A549 (cell line): ENCODE measurements around the gene SULT1A1. TPM values are rescaled to one million over a fixed set of nuclear protein-coding genes. Genes with fewer than 3 reads are reported as not detected.

Experiments used
- ATAC-seq, 2 experiments: fragments of 200-7000 bp in 1 of 2; fragments of >200 bp in 1 of 2; cut with Nextera tagmentation in 1 of 2; cut with Tn5 transposase in 1 of 2; 3 replicates each; pipeline versions ENCODE4 v1.8.0 to v1.9.1; 2018 to 2020; ENCODE audit warnings: mild to moderate bottlenecking in 1 of 2, moderate library complexity in 1 of 2
- CTCF ChIA-PET: fragments of 300-600 bp; sonication (Branson Sonifier 250); formaldehyde crosslinking; extraction: SDS; loops from one replicate; lab custom pipeline; 2021; ENCODE audit warnings: antibody characterized with exemption, inconsistent platforms; lab: Yijun Ruan, JAX
- POLR2A ChIA-PET: fragments of 350-600 bp; formaldehyde crosslinking; extraction: SDS; loops from one replicate; lab custom pipeline; 2021; ENCODE audit warnings: antibody characterized with exemption, inconsistent platforms; lab: Yijun Ruan, JAX
- DNase-seq, 2 experiments: peaks; one replicate each; pipeline versions ENCODE4 v3.0.0 to v3.0.0-alpha.2; 2011 to 2016; ENCODE audit warnings: low read depth in 1 of 2, low spot score in 1 of 2
- FAIRE-seq: peaks from 2 replicates; lab custom pipeline; 2011; peaks lifted over from hg19 to GRCh38; lab: Jason Lieb, UNC
- H3K27ac ChIP-seq, 2 experiments: fragments of >200 bp; sonication (Bioruptor Twin); formaldehyde crosslinking; 3 replicates each; pipeline ENCODE4 v1.5.1; 2016 to 2017
- H3K4me1 ChIP-seq: fragments of >200 bp; sonication (Bioruptor Twin); formaldehyde crosslinking; 3 replicates; pipeline ENCODE4 v1.6.1; 2016
- H3K4me2 ChIP-seq: fragments of >200 bp; sonication (Bioruptor Twin); formaldehyde crosslinking; 3 replicates; pipeline ENCODE4 v1.6.1; 2016
- H3K4me3 ChIP-seq: fragments of >200 bp; sonication (Bioruptor Twin); formaldehyde crosslinking; 3 replicates; pipeline ENCODE4 v1.5.1; 2016
- H3K9me3 ChIP-seq: fragments of >200 bp; sonication (Bioruptor Twin); formaldehyde crosslinking; 3 replicates; pipeline ENCODE4 v1.6.1; 2016
- CEBPB ChIP-seq, 2 experiments: fragments of >200 bp in 1 of 2; sonication (Bioruptor Twin) in 1 of 2; formaldehyde crosslinking in 1 of 2; IDR thresholded peaks; 2 replicates each; pipeline ENCODE4 v1.6.1; 2012 to 2016
- CHD2 ChIP-seq: fragments of 150-350 bp; IDR thresholded peaks from 2 replicates; pipeline ENCODE4 v1.6.1; 2014; ENCODE audit warnings: low read length; ENCODE audit not compliant: partially characterized antibody
- CTCF ChIP-seq: fragments of >200 bp; sonication (Bioruptor Twin); formaldehyde crosslinking; IDR thresholded peaks from 3 replicates; pipeline ENCODE4 v1.5.1; 2016
- E2F6 ChIP-seq: IDR thresholded peaks from 2 replicates; pipeline ENCODE4 v1.6.1; 2012; ENCODE audit warnings: low read depth, borderline replicate concordance
- ELK1 ChIP-seq: fragments of 150-350 bp; IDR thresholded peaks from 2 replicates; pipeline ENCODE4 v1.6.1; 2014; ENCODE audit warnings: low read depth, mild to moderate bottlenecking, low read length
- FOSL2 ChIP-seq, 2 experiments: fragments of 450-650 bp in 1 of 2; fragments of >200 bp in 1 of 2; sonication (Bioruptor Twin) in 1 of 2; formaldehyde crosslinking; IDR thresholded peaks; 2 replicates each; pipeline versions ENCODE4 v1.5.0 to v1.6.1; 2016 to 2020; ENCODE audit warnings: mild to moderate bottlenecking in 1 of 2, moderate library complexity in 1 of 2
- FOXS1 ChIP-seq: fragments of 250-450 bp; sonication (Bioruptor Pico); IDR thresholded peaks from 2 replicates; pipeline ENCODE4 v1.5.0; 2020; ENCODE audit warnings: mild to moderate bottlenecking, moderate library complexity
- HEYL ChIP-seq: fragments of 250-450 bp; sonication (Bioruptor Pico); IDR thresholded peaks from 2 replicates; pipeline ENCODE4 v1.8.0; 2021; ENCODE audit warnings: mild to moderate bottlenecking, moderate library complexity
- HOXB13 ChIP-seq: fragments of 250-450 bp; sonication (Bioruptor Pico); IDR thresholded peaks from 2 replicates; pipeline ENCODE4 v1.5.0; 2020; ENCODE audit warnings: low read depth, mild to moderate bottlenecking, moderate library complexity
- HOXB5 ChIP-seq: fragments of 250-450 bp; sonication (Bioruptor Pico); IDR thresholded peaks from 2 replicates; pipeline ENCODE4 v1.5.0; 2020; ENCODE audit warnings: mild to moderate bottlenecking, moderate library complexity
- JUN ChIP-seq, 2 experiments: fragments of >200 bp; sonication (Bioruptor Twin); formaldehyde crosslinking; IDR thresholded peaks; 2 replicates in 1 of 2; 3 replicates in 1 of 2; pipeline ENCODE4 v1.6.1; 2016 to 2017
- JUNB ChIP-seq: fragments of >200 bp; sonication (Bioruptor Twin); formaldehyde crosslinking; IDR thresholded peaks from 2 replicates; pipeline ENCODE4 v1.6.1; 2016
- MYC ChIP-seq: IDR thresholded peaks from 2 replicates; pipeline ENCODE4 v1.6.1; 2012; ENCODE audit warnings: mild to moderate bottlenecking, inconsistent platforms, low read length, improper control_type of control experiment, borderline replicate concordance
- NPAS2 ChIP-seq: fragments of 250-450 bp; sonication (Bioruptor Pico); IDR thresholded peaks from 2 replicates; pipeline ENCODE4 v1.8.0; 2022; ENCODE audit warnings: mild to moderate bottlenecking, moderate library complexity, borderline replicate concordance
- PHF8 ChIP-seq: fragments of 200-600 bp; sonication (generic); IDR thresholded peaks from 2 replicates; pipeline ENCODE4 v1.6.1; 2016; ENCODE audit warnings: low read depth, mild to moderate bottlenecking, antibody characterized with exemption, moderate library complexity, borderline replicate concordance
- RCOR1 ChIP-seq: fragments of 150-350 bp; IDR thresholded peaks from 2 replicates; pipeline ENCODE4 v1.6.1; 2014; ENCODE audit warnings: antibody characterized with exemption, low read length, low read depth
- TP53 ChIP-seq: fragments of 250-450 bp; sonication (Bioruptor Pico); IDR thresholded peaks from 2 replicates; pipeline ENCODE4 v1.5.0; 2021; ENCODE audit warnings: mild to moderate bottlenecking, moderate library complexity
- USF2 ChIP-seq: fragments of 450-650 bp; IDR thresholded peaks from 2 replicates; pipeline ENCODE4 v1.6.1; 2014; ENCODE audit warnings: antibody characterized with exemption
- ZC3H11A ChIP-seq: fragments of 450-650 bp; IDR thresholded peaks from 2 replicates; pipeline ENCODE4 v1.6.1; 2014; ENCODE audit warnings: antibody characterized with exemption, mild to moderate bottlenecking
- ZFP36 ChIP-seq: fragments of 450-650 bp; IDR thresholded peaks from 2 replicates; pipeline ENCODE4 v1.6.1; 2014; ENCODE audit warnings: borderline replicate concordance; ENCODE audit not compliant: partially characterized antibody
- ZNF302 ChIP-seq: fragments of 250-450 bp; sonication (Bioruptor Pico); IDR thresholded peaks from 2 replicates; pipeline ENCODE4 v1.9.0; 2021; ENCODE audit warnings: inconsistent platforms, mild to moderate bottlenecking, moderate library complexity
- WGBS: methylation state at CpG from one replicate; pipeline ENCODE4 v1.1.6; 2017; ENCODE audit errors: missing lambda C conversion rate; 5-methylcytosine and 5-hydroxymethylcytosine counted together
- polyA plus RNA-seq, 4 experiments: library from polyadenylated mRNA; depleted of rRNA in 3 of 4; stranded (reverse); fragments of >200 nt; fragmentation: RNase III in 1 of 4; extraction: RNeasy Plus Mini Kit Qiagen cat#74134 plus additional on column Dnase treatment in 1 of 4; gene quantifications; 2 replicates in 3 of 4; 3 replicates in 1 of 4; pipeline ENCODE4 v1.2.3, GENCODE V29; 2011 to 2017

SULT1A1 gene
- polyA plus RNA-seq, 2 of the 4 experiments (the other 2 are of a cell fraction) = 2.5 to 4.0 TPM

- WGBS = 85% methylated on average over 8 of the region's 8 CpGs
- Histone ChIP-seq H3K9me3 (no peaks in the 10 kb centered on the region), H3K4me2 (no peak overlapping the region), H3K4me3 (no peak overlapping the region), H3K4me1 (peaks cover 25% of the 10 kb centered on the region), H3K27ac (no peak overlapping the region)
- DNase-seq (no peak), ATAC-seq (no peak), FAIRE-seq (no peak)
- TF ChIP-seq FOXS1 (CRISPR knock-in tag) (no peak), ELK1 (no peak), ZFP36 (no peak), ZC3H11A (no peak), NPAS2 (CRISPR knock-in tag) (no peak), E2F6 (no peak), CTCF (no peak)
- POLR2A ChIA-PET = no interaction called here
- CTCF ChIA-PET = no interaction called here
Measured at GRCh38 chr16:28589069-28589468, 20.8 kb downstream of the SULT1A1 start.

GRCh38 chr16:28587386-28587785 is 22.5 kb downstream of the SULT1A1 start:
- no peak overlapping the region for H3K4me3 ChIP-seq
- peak; percentile 43 to 64; a peak in 4 of 6 replicates for ATAC-seq
- peak overlapping the region; percentile 16 to 56; a peak in 4 of 6 replicates for H3K27ac ChIP-seq
- H3K9me3 ChIP-seq = no peaks in the 10 kb centered on the region
- ChIA-PET POLR2A (no interaction called here), CTCF (interaction anchor here (1.4 to 1.6 kb wide), 3 partner anchors 16 to 33 kb away, joined by 3 to 4 read pairs (median 3); no protein-coding TSS in a partner anchor)
- peaks cover 25% of the 10 kb centered on the region for H3K4me1 ChIP-seq
- TF ChIP-seq HOXB13 (no peak), FOSL2 (IDR thresholded peaks at IDR 0.05) (no peak), FOSL2 (CRISPR knock-in tag; IDR thresholded peaks at IDR 0.05) (peak; percentile 32; the same call in 1 of the 2 replicates), JUNB (no peak), USF2 (no peak), FOXS1 (CRISPR knock-in tag) (no peak), E2F6 (no peak), CHD2 (no peak), JUN (IDR thresholded peaks at IDR 0.05) (no peak)
- DNase-seq = peak; percentile 37 to 57
- 23% methylated on average over 8 of the region's 8 CpGs for WGBS
- no peak for FAIRE-seq
- H3K4me2 ChIP-seq = peak overlapping the region; percentile 33; the same call in 1 of the 3 replicates

GRCh38 chr16:28586466-28586865 is 23.4 kb downstream of the SULT1A1 start:
- DNase-seq = no peak
- TF ChIP-seq HEYL (CRISPR knock-in tag) = no peak
- TF ChIP-seq FOXS1 (CRISPR knock-in tag) = no peak
- no peak for TF ChIP-seq RCOR1
- TF ChIP-seq MYC = no peak
- TF ChIP-seq HOXB13 = no peak
- TF ChIP-seq CEBPB (IDR thresholded peaks at IDR 0.05) = no peak
- TF ChIP-seq HOXB5 (CRISPR knock-in tag) = no peak
- no peak for TF ChIP-seq TP53 (CRISPR knock-in tag)
- no peak for TF ChIP-seq ZNF302 (CRISPR knock-in tag)
- no peak for TF ChIP-seq PHF8
- no peak for TF ChIP-seq CTCF
- H3K4me2 ChIP-seq = no peak overlapping the region
- peak overlapping the region in 1 of 2 experiments; percentile 28; a peak in 1 of 6 replicates for H3K27ac ChIP-seq
- H3K4me3 ChIP-seq = no peak overlapping the region
- no peak for ATAC-seq
- H3K9me3 ChIP-seq = no peaks in the 10 kb centered on the region
- ChIA-PET POLR2A (no interaction called here), CTCF (interaction anchor here (0.9 to 2.3 kb wide), 4 partner anchors 15 to 309 kb away, joined by 3 to 10 read pairs (median 4); partner anchors contain the start of gene SULT1A1)
- 71% methylated on average over 3 of the region's 3 CpGs for WGBS
- peaks cover 25% of the 10 kb centered on the region for H3K4me1 ChIP-seq
- FAIRE-seq = no peak
